ENCODE results near the gene RIMS1. TPM values are rescaled to one million over a fixed set of nuclear protein-coding genes. Genes with fewer than 3 reads are reported as not detected.

The RIMS1 gene
- total RNA-seq, 1 experiment from 2014 or later = 0.51 TPM

- ATAC-seq (peak; percentile 13; the same call in 1 of the 2 replicates), DNase-seq (no peak)
- ChIA-PET POLR2A (ENCODE audit: unreplicated experiment) (no interaction called here), CTCF (interaction anchor here (1.3 to 1.8 kb wide), 2 partner anchors 168 to 204 kb away, joined by 7 to 24 read pairs; no protein-coding TSS in a partner anchor)
- Histone ChIP-seq H3K9me2 (replicated peaks; ENCODE audit: low read length) (no peaks in the 10 kb centered on the region), H3K27ac (ENCODE audit: low read length) (no peak overlapping the region), H3K27me3 (ENCODE audit: low read length) (no peaks in the 10 kb centered on the region), H3K9me3 (ENCODE audit: low read length) (no peaks in the 10 kb centered on the region), H3K4me1 (ENCODE audit: insufficient read depth, low read length) (peaks cover 7% of the 10 kb centered on the region), H3K4me3 (ENCODE audit: low read length) (no peak overlapping the region), H2AFZ (ENCODE audit: low read length) (no peak overlapping the region), H3K4me2 (ENCODE audit: low read length) (no peak overlapping the region), H4K20me1 (ENCODE audit: low read length) (no peaks in the 10 kb centered on the region), H3F3A (ENCODE audit: low read length, unreplicated experiment) (no peaks in the 10 kb centered on the region), H3K36me3 (ENCODE audit: low read depth, low read length) (no peaks in the 10 kb centered on the region; the same call in 1 of the 2 replicates), H3K9ac (ENCODE audit: low read length) (no peak overlapping the region), H3K79me2 (ENCODE audit: low read length) (no peaks in the 10 kb centered on the region)
- intact Hi-C loops (cut with micrococcal nuclease) = loop anchor here (1.0 to 5.0 kb wide), 6 partner anchors 140 to 914 kb away; no protein-coding TSS in a partner anchor
- BruUV-seq (replicated peaks) = no TSS peak
- TF ChIP-seq EZH2 (IDR thresholded peaks at IDR 0.05; ENCODE audit: low read length, unreplicated experiment) = no peak
- no peak for TF ChIP-seq CTCF (conservative IDR thresholded peaks at IDR 0.05; ENCODE audit: low read depth, low read length)
- TF ChIP-seq EZH2phosphoT487 (IDR thresholded peaks at IDR 0.05; ENCODE audit: borderline replicate concordance, low read length) = no peak
Observed at GRCh38 chr6:72412709-72413044, 526.3 kb downstream of the RIMS1 start.

GRCh38 chr6:72413884-72414283 is 527.5 kb downstream of the RIMS1 start:
- Histone ChIP-seq H3K36me3 (ENCODE audit: low read depth, low read length) (no peaks in the 10 kb centered on the region; the same call in 1 of the 2 replicates), H3F3A (ENCODE audit: low read length, unreplicated experiment) (no peaks in the 10 kb centered on the region), H3K9me3 (ENCODE audit: low read length) (no peaks in the 10 kb centered on the region), H3K9ac (ENCODE audit: low read length) (no peak overlapping the region), H4K20me1 (ENCODE audit: low read length) (no peaks in the 10 kb centered on the region), H3K4me3 (ENCODE audit: low read length) (no peak overlapping the region), H3K9me2 (replicated peaks; ENCODE audit: low read length) (no peaks in the 10 kb centered on the region), H3K4me1 (ENCODE audit: insufficient read depth, low read length) (peaks cover 7% of the 10 kb centered on the region), H3K4me2 (ENCODE audit: low read length) (peak overlapping the region; percentile 6; the same call in 1 of the 2 replicates), H3K27ac (ENCODE audit: low read length) (no peak overlapping the region), H3K27me3 (ENCODE audit: low read length) (no peaks in the 10 kb centered on the region), H2AFZ (ENCODE audit: low read length) (peak overlapping the region; percentile 45; the same call in 1 of the 2 replicates), H3K79me2 (ENCODE audit: low read length) (no peaks in the 10 kb centered on the region)
- no TSS peak for BruUV-seq (replicated peaks)
- intact Hi-C loops (cut with micrococcal nuclease) = loop anchor here (5.0 kb wide), 3 partner anchors 138 to 718 kb away; no protein-coding TSS in a partner anchor
- TF ChIP-seq CTCF (conservative IDR thresholded peaks at IDR 0.05; ENCODE audit: low read depth, low read length) (no peak), EZH2 (IDR thresholded peaks at IDR 0.05; ENCODE audit: low read length, unreplicated experiment) (no peak), EZH2phosphoT487 (IDR thresholded peaks at IDR 0.05; ENCODE audit: borderline replicate concordance, low read length) (no peak)
- POLR2A ChIA-PET (ENCODE audit: unreplicated experiment) = no interaction called here
- CTCF ChIA-PET = no interaction called here
- ATAC-seq (no peak), DNase-seq (peak; percentile 27)

- no peak overlapping the region for H2AFZ ChIP-seq (ENCODE audit: low read length)
- H3K9me2 ChIP-seq (replicated peaks; ENCODE audit: low read length) = no peaks in the 10 kb centered on the region
- ChIA-PET POLR2A (ENCODE audit: unreplicated experiment) (no interaction called here), CTCF (no interaction called here)
- intact Hi-C loops (cut with micrococcal nuclease) = loop anchor here (5.0 kb wide), 3 partner anchors 138 to 718 kb away; no protein-coding TSS in a partner anchor
- H3K27ac ChIP-seq (ENCODE audit: low read length) = no peak overlapping the region
- H3K27me3 ChIP-seq (ENCODE audit: low read length) = no peaks in the 10 kb centered on the region
- no peak overlapping the region for H3K4me3 ChIP-seq (ENCODE audit: low read length)
- peaks cover 7% of the 10 kb centered on the region for H3K4me1 ChIP-seq (ENCODE audit: insufficient read depth, low read length)
- no peaks in the 10 kb centered on the region for H3K9me3 ChIP-seq (ENCODE audit: low read length)
- no peaks in the 10 kb centered on the region for H3F3A ChIP-seq (ENCODE audit: low read length, unreplicated experiment)
- no peaks in the 10 kb centered on the region for H4K20me1 ChIP-seq (ENCODE audit: low read length)
- ATAC-seq (no peak), DNase-seq (no peak)
- no TSS peak for BruUV-seq (replicated peaks)
- no peaks in the 10 kb centered on the region; the same call in 1 of the 2 replicates for H3K36me3 ChIP-seq (ENCODE audit: low read depth, low read length)
- H3K9ac ChIP-seq (ENCODE audit: low read length) = no peak overlapping the region
- H3K79me2 ChIP-seq (ENCODE audit: low read length) = no peaks in the 10 kb centered on the region
- TF ChIP-seq EZH2phosphoT487 (IDR thresholded peaks at IDR 0.05; ENCODE audit: borderline replicate concordance, low read length) (no peak), CTCF (conservative IDR thresholded peaks at IDR 0.05; ENCODE audit: low read depth, low read length) (no peak), EZH2 (IDR thresholded peaks at IDR 0.05; ENCODE audit: low read length, unreplicated experiment) (no peak)
- no peak overlapping the region for H3K4me2 ChIP-seq (ENCODE audit: low read length)
Observed at GRCh38 chr6:72414657-72415056, 528.3 kb downstream of the RIMS1 start.

Data from PC-3 (cell line).